ENCODE results near the gene P2RX2.

The P2RX2 gene

DNA sequence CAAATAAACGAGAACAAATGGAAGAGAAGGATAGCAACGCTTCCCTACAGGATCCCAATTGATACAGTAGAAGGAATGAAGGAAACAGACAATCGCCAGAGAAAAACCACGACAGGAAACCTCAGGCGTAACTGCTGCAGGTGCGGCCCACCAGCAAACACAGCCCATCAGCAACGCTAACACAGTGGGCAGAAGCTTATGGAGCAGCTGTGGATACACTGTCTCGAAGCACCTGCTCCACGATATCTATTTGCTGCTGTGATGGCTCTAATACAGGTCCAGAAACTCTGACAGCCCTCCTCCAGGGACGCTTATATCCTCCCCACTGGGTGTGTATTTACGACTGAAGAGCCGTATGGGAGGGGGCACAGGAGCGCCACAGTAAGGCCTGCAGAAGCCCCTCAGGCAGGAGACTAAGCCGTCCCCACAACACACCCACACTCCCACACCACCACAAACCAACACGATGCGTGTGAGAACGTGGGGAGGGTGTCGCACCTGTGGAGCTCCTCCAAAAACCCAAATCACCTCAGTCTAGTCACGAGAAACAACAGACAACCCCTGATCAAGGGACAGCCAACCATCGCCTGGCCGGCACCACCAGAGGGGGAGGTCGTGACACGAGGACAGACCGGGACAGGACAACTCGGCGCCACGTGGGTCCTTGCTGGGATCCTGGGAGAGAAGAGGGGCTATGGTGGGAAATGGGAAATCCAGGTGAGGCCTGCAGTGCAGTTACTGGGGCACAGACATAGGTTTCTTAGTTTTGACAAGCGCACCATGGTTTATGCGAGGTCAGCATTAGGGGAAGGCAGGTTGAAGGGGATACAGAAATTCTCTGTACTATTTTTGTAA lies 44.6 kb downstream of the P2RX2 start:
- no peak for DNase-seq

DNA sequence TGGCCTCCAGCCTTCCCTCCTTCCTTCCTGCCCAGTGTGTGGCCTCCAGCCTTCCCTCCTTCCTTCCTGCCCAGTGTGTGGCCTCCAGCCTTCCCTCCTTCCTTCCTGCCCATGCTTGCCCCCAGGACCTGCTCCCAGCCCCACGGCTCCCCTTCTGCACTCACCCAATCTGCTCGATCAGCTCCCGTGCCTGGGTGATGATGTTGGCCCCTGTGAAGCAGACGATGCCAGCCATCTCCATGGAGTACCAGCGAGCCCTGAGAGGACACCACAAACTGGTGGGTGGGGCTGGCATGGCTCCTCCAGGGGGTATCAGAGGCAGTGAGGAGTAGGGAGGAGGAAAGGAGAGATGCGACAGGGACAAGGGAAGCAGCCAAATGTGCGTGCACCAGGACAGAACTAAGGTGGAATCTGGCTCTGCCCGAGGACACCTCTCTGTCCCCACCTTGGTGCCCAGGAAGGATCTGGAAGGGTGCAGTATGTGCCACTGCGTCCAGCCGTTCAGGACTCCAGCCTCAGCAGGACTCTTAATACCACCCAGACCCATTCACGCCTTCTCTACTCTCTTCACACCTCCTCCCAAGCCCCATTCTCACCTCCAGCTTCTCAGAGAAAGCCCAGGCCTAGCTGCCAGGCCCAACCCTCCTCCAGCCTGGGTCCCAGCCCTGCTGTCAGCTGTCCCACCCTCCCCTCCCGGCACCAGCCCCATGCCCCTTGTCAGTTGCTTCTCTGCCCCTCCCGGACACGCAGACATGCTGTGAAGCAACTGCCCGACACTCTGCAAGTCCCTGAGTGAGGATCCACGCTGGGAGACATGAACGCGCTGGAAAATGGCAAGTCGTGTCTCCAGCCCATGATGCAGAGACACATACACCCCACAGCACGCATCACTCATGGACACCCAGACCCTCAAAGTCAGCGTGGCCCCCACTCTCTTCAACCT lies 45.9 kb downstream of the P2RX2 start:
- DNase-seq, result no peak

DNA sequence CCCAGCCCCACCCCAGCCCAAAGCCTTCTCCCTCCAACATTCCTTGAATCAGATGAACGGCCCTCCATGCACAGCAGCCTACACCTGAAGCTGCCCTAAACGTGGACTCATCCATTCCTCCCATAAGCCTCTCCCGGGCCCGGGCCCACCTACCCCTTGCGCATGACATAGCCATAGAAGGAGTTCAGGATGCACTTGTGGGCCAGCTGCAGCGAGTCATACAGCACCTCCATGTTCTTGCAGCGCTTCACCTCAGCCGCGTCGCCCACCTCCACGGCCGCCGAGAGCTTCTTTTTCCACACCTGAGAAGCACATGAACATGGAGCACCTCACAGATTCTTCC lies 46.5 kb downstream of the P2RX2 start:
- DNase-seq, result no peak

DNA sequence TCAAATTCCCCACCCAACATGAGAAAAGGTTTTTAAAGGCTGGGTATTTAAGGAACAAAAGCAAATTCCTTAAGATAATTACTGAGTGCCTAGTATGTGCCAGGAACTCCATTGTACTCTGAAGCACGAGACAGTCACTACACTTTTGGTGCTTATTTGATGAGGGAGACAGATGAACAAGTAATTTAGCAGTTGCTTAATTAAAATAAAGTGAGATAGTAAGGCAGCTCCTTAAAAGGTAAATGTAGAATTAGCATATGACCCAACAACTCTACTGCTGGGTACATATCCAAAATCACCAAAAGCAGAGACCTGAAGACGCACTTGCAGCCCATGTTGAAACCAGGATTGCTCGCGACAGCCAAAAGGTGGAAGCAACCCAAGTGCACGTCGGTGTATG lies 47.2 kb downstream of the P2RX2 start:
- no peak for DNase-seq

DNA sequence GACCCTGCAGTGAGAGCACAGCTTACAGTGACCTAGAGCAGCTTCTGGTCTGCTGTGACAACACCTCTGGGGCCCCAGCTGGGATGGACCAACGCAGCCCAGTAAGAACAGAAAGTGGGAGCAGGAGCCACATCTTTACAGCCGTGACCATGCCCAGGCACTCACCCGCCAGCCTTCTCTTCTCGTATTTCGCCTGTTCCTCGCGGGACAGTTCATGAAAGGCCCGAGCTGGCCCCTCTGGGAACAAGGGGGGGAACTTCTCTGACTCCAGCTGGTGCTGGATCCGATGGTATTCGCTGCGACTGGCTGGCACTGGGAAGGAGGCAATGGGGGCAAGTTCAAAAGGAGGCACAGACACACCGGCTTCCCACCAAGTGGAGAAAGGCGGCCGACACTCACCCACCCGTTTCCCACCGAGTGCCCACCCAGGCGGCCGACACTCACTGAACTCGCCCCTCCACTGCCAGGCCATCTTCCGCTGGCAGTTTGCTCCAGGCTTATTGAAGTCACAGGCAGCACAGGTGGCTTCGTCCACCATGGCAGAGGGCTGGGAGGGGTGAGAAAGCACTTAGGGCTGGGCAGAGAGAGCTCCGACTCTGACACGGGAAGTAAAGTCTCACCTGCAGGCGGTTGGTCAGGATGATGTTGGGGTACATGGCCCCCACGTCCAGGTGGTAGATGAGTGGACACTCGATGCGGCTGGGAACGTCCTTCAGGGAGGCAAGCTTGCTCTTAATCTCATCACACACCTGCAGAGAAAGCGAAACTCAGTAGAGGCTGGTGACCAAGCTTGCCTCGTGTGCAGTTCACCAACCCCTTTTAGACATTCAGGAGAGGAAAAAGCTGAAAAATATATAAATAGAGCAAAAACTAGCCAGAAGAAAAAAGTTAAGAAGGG lies 49.9 kb downstream of the P2RX2 start:
- no peak for DNase-seq

DNA sequence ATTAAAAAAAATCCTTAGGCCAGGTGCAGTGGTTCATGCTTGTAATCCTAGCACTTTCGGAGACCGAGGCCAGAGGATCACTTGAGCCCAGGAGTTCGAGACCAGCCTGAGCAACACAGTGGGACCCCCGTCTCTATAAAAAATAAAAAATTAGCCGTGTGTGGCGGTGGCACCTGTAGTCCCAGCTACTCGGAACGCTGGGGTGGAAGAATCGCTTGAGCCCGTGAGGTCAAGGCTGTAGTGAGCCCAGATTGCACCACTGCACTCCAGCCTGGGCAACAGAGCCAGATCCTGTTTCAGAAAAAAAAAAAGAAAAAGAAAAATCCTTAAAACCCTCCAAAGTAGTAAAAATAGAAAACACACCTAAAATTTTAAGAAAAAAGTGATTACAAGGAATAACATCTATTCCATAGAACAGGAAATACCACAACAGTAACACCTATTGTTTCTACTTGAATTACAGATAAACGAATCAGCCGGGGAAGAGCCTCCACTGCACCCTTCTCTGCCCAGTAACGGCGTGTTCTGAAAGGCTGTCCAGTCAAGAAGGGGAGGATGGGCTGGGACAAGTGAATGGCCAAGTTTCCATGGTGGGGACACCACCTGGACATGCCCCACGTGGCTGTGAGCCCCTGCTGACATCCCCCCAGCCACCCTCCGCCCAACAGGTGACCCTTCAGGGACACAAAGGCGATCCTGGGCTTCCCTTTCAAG lies 50.7 kb downstream of the P2RX2 start:
- DNase-seq, result no peak
